ENCODE data around the gene BCL2L1.
"Not testable (repeated sequence)": the region's sequence is repeated elsewhere in the genome, so short reads cannot be mapped to it uniquely, and the experiment has no call there.

Gene BCL2L1

GRCh38 chr20:31642837-31643236 is 79.8 kb downstream of the BCL2L1 start:
- no peak for DNase-seq

GRCh38 chr20:31641391-31641790 is 81.3 kb downstream of the BCL2L1 start:
- DNase-seq: no peak

DNA sequence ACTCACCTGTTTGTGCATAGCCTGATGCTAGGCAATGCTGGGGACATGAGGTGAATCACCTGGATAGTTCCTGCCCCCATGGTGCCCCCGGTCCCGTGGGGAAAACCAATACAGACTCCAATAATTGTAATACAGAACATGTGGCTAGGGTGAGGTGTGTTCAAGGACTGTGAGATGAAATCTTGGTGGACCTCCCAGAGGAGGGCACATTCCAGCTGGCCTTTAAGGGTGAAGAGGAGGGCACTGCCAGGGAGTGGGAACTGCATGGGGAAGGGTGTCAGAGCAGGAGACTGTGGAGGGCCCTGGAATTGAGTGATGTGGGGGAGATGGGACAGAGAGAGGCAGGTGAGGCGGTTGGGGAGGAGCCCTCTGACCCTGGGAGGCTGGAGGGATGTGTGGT is 82.4 kb downstream of the BCL2L1 start:
- no peak for DNase-seq

DNA sequence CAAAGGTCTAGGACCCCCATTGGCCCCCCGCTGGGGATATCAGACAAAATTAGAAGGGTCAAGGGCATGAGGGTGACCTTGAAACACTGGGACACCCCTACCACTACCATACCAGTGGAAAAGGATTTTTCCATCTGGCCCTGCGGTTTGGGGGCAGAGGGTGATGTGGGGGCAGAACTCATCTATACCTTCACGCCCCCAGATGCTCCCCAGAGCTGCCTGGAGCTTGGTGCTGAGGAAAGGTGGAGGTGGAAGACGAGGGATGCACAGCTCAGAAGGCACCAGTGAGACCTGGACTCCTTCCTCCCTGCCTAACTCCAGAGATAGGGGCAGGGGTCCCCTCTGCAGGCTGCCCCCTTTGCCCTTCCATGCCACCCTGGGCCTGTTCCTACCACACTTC is 83.9 kb downstream of the BCL2L1 start:
- DNase-seq: no peak

DNA sequence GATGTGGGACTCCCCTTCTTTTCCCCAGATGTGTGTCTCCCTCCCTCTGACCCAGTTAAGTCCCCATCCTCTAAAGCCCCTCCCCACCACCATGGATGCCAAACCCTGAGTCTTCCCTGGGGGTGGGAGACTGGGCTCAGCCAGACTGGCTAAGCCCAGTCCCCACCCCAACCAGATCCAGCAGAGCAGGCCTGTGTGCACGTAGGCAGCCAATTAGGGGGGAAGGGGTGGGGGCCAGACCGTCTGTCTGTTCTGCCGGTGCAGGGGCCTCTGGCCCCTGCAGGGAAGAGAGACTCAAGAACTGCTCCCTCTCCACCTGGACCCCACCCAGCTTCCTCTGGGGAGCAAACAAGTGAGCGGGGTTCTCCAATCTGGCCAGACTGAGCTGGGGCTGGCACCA is 84.4 kb downstream of the BCL2L1 start:
- DNase-seq: no peak

GRCh38 chr20:31637660-31638059 is 85.0 kb downstream of the BCL2L1 start, which contains the start of gene COX4I2:
Gene COX4I2, plus strand, starts transcription at chr20:31637912. Its CDS starts 1,106 bp downstream, at chr20:31639018.
- DNase-seq: no peak

- no peak for DNase-seq
These were observed 89.2 kb downstream of the BCL2L1 start for GRCh38 chr20:31633339-31633914.

- no peak for DNase-seq
These were observed 89.9 kb downstream of the BCL2L1 start for GRCh38 chr20:31632548-31633338.

DNA sequence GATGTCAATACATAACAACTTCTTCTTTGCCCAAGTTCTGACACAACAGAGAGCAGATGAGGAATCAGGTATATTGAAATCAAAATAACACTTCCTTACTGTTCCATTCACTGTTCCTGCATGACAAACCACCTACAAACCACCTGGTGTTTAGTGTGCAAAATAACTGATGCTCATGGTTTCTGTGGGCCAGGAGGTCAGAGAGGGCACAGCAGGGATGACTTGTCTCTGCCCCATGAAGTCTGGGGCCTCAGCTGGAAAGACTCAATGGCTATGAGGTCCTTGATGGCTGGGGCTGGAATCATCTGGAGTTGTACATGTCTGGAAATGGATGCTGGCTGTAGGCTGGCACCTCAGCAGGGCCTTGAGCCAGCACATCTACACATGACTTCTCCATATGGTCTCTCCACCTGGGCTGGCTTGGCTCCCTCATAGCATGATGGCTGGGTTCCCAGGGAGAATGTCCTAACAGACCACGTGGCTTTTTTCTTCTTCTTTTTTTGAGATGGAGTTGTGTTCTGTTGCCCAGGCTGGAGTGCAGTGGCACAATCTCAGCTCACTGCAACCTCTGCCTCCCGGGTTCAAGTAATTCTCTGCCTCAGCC is 92.4 kb downstream of the BCL2L1 start:
- no peak for DNase-seq

DNA sequence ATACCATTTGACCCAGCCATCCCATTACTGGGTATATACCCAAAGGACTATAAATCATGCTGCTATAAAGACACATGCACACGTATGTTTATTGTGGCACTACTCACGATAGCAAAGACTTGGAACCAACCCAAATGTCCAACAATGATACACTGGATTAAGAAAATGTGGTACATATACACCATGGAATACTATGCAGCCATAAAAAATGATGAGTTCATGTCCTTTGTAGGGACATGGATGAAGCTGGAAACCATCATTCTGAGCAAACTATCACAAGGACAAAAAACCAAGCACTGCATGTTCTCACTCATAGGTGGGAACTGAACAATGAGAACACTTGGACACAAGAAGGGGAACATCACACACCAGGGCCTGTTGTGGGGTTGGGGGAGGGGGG is 94.6 kb downstream of the BCL2L1 start:
- DNase-seq: not testable (repeated sequence)

DNA sequence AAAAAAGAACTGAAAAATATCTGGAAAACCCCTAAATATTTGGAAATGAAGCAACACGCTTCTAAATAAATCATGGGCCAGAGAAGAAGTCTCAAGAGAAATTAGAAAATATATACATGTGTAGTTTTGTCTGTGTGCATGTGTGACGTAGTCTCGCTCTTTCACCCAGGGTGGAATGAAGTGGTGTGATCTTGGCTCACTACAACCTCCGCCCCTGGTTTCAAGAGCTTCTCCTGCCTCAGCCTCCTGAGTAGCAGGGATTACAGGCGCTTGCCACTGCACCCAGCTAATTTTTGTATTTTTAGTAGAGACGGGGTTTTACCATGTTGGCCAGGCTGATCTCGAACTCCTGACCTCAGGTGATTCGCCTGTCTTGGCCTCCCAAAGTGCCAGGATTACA is 96.1 kb downstream of the BCL2L1 start:
- not testable (repeated sequence) for DNase-seq

- not testable (repeated sequence) for DNase-seq
These were observed 99.6 kb downstream of the BCL2L1 start for GRCh38 chr20:31623123-31623505.

- no peak for DNase-seq
These were observed 102.4 kb downstream of the BCL2L1 start for GRCh38 chr20:31620246-31620645.

- DNase-seq: no peak
These were observed 105.1 kb downstream of the BCL2L1 start for GRCh38 chr20:31617432-31618104.

- no peak for DNase-seq
These were observed 107.3 kb downstream of the BCL2L1 start for GRCh38 chr20:31615416-31615815.

Measured in activated CD4-positive, alpha-beta T cell treated with anti-CD3 and anti-CD28 coated beads for 48 hours (primary cell).